ENCODE results near the gene CCNC. TPM values are rescaled to one million over a fixed set of nuclear protein-coding genes. Genes with fewer than 3 reads are reported as not detected.
A peak's percentile ranks its signal among the peaks of the same experiment; 100 is the strongest.

CCNC gene
- total RNA-seq, 1 donor from 2014 or later, result 15.1 TPM

DNA sequence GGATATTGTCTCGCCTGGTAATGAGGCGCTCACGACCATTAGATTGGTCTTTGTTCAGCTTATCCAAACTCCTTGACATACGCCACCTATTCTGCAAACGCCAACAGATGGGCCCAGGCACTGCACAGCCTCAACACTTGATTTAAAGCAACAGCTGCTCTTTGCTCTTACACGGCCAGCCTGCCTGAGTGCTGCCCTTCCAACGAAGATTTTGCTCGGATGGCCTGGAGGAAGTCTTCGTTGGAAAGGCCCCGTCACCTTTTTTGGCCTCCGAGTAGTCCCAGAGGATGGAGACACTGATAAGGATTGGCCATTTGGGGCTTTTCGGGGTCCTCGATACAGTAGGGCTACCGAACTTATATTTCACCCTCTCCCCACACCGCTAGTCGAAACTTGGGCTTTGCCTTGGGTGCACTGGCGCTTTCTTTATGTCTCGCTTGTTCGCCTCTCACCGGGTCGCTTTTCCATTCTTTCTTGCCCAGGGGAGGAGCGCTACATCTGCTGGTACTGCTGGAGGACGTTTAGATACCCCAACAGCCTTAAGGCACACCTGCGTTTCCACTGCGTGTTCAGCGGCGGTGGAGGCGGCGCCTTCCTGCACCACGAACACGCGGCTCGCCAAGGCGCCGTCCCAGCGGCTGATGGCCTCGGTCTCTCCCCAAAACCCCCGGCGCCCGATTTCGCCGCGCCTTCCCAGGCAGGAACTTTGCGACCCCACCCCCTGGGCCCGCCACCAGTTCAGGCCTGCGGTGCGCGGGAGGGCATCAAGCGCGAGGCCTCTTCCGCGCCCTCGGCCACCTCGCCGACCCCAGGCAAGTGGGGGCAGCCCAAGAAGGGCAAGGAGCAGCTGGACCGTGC, 44.3 kb upstream of the CCNC start:
- Histone ChIP-seq H3K27me3 (ENCODE audit: low read depth) (peaks cover 100% of the 10 kb centered on the region), H3K4me3 (peak overlapping the region; percentile 66), H3K9me3 (replicated peaks) (no peaks in the 10 kb centered on the region), H3K4me1 (peaks cover 25% of the 10 kb centered on the region), H3K36me3 (no peaks in the 10 kb centered on the region), H3K27ac (replicated peaks) (no peak overlapping the region)
- no peak for DNase-seq
- TF ChIP-seq, protein P1, sequence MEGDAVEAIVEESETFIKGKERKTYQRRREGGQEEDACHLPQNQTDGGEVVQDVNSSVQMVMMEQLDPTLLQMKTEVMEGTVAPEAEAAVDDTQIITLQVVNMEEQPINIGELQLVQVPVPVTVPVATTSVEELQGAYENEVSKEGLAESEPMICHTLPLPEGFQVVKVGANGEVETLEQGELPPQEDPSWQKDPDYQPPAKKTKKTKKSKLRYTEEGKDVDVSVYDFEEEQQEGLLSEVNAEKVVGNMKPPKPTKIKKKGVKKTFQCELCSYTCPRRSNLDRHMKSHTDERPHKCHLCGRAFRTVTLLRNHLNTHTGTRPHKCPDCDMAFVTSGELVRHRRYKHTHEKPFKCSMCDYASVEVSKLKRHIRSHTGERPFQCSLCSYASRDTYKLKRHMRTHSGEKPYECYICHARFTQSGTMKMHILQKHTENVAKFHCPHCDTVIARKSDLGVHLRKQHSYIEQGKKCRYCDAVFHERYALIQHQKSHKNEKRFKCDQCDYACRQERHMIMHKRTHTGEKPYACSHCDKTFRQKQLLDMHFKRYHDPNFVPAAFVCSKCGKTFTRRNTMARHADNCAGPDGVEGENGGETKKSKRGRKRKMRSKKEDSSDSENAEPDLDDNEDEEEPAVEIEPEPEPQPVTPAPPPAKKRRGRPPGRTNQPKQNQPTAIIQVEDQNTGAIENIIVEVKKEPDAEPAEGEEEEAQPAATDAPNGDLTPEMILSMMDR (IDR thresholded peaks at IDR 0.05; ENCODE audit: borderline replicate concordance), result no peak
- intact Hi-C loops (cut with micrococcal nuclease), result no loop called here

DNA sequence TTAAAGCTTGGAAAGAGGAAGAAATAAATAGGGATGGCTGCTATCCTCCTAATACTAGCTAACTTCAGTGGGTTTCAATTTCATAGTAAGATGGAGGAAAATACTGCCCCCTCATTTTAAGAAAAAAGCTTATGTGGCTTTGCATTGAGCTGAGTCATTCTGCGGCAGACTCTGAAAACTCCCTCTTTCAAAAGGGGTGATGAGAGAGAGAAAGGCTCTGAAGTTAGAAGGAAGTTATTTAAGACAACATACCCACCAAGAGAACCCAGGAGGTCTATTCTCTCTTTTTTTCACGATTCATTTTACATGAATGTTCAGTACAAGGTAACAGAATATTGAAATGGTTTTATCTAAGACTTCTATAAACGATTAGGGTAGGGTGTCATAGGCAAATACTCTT, 42.7 kb upstream of the CCNC start:
- H3K4me3 ChIP-seq, result no peak overlapping the region
- intact Hi-C loops (cut with micrococcal nuclease), result no loop called here
- H3K4me1 ChIP-seq, result peaks cover 36% of the 10 kb centered on the region

GRCh38 chr6:99609905-99610489, 41.5 kb upstream of the CCNC start:
- Histone ChIP-seq H3K4me3 (no peak overlapping the region), H3K36me3 (no peaks in the 10 kb centered on the region), H3K27me3 (ENCODE audit: low read depth) (peaks cover 100% of the 10 kb centered on the region), H3K4me1 (peaks cover 42% of the 10 kb centered on the region), H3K9me3 (replicated peaks) (no peaks in the 10 kb centered on the region), H3K27ac (replicated peaks) (no peak overlapping the region)
- DNase-seq, result no peak
- intact Hi-C loops (cut with micrococcal nuclease), result no loop called here
- TF ChIP-seq, protein P1 (IDR thresholded peaks at IDR 0.05; ENCODE audit: borderline replicate concordance), result no peak

More for the DNA sequence above, 42.7 kb upstream of the CCNC start:
- TF ChIP-seq, protein P1 (IDR thresholded peaks at IDR 0.05; ENCODE audit: borderline replicate concordance), result no peak
- no peak for DNase-seq
- Histone ChIP-seq H3K36me3 (no peaks in the 10 kb centered on the region), H3K27me3 (ENCODE audit: low read depth) (peaks cover 100% of the 10 kb centered on the region), H3K9me3 (replicated peaks) (no peaks in the 10 kb centered on the region), H3K27ac (replicated peaks) (no peak overlapping the region)

GRCh38 chr6:99608886-99609482, 40.5 kb upstream of the CCNC start:
- Histone ChIP-seq H3K27me3 (ENCODE audit: low read depth) (peaks cover 100% of the 10 kb centered on the region), H3K4me3 (no peak overlapping the region), H3K4me1 (peaks cover 42% of the 10 kb centered on the region), H3K36me3 (no peaks in the 10 kb centered on the region), H3K9me3 (replicated peaks) (no peaks in the 10 kb centered on the region), H3K27ac (replicated peaks) (no peak overlapping the region)
- no peak for DNase-seq
- TF ChIP-seq, protein P1 (IDR thresholded peaks at IDR 0.05; ENCODE audit: borderline replicate concordance), result no peak
- intact Hi-C loops (cut with micrococcal nuclease), result no loop called here

- peaks cover 42% of the 10 kb centered on the region for H3K4me1 ChIP-seq
- no peak overlapping the region for H3K27ac ChIP-seq (replicated peaks)
- H3K36me3 ChIP-seq, result no peaks in the 10 kb centered on the region
- no peak for DNase-seq
- H3K27me3 ChIP-seq (ENCODE audit: low read depth), result peaks cover 100% of the 10 kb centered on the region
- no peaks in the 10 kb centered on the region for H3K9me3 ChIP-seq (replicated peaks)
- intact Hi-C loops (cut with micrococcal nuclease), result no loop called here
- no peak overlapping the region for H3K4me3 ChIP-seq
- TF ChIP-seq, protein P1 (IDR thresholded peaks at IDR 0.05; ENCODE audit: borderline replicate concordance), result no peak
These were observed 39.8 kb upstream of the CCNC start for GRCh38 chr6:99608059-99608885.
